Activated T-helper 9 cell treated with anti-CD3 and anti-CD28 coated beads, Interleukin-2, amount 50 U/mL, for 16 hours (primary cell): ENCODE data around the gene AKR7A2.
"Not testable (repeated sequence)": the region's sequence is repeated elsewhere in the genome, so short reads cannot be mapped to it uniquely, and the experiment has no call there.

ENCODE experiments used
- DNase-seq: peaks from one replicate; pipeline ENCODE4 v3.0.0-alpha.2; 2020; ENCODE audit warnings: low read depth

Gene AKR7A2

GRCh38 chr1:19260211-19261138 is 51.5 kb downstream of the AKR7A2 start:
- DNase-seq = no peak

GRCh38 chr1:19258353-19258752 is 53.6 kb downstream of the AKR7A2 start:
- no peak for DNase-seq

- DNase-seq = no peak
Observed at GRCh38 chr1:19257178-19257914, 54.6 kb downstream of the AKR7A2 start.

DNA sequence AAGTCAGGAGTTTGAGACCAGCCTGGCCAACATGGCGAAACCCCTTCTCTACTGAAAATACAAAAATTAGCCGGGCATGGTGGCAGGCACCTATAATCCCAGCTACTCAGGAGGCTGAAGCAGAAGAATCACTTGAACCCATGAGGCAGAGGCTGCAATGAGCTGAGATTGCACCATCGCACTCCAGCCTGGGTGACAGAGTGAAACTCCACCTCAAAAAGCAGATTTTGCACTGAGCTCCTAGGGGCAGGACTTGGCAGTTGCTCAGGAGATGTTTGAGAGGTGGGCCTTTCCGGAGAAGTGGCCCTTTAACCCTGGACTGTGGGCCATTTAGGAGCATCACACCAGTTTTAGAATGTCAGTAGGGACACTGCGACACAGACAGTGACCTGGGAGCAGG is 55.6 kb downstream of the AKR7A2 start:
- not testable (repeated sequence) for DNase-seq

GRCh38 chr1:19255288-19255687 is 56.7 kb downstream of the AKR7A2 start:
- no peak for DNase-seq

GRCh38 chr1:19254416-19254815 is 57.5 kb downstream of the AKR7A2 start:
- DNase-seq = no peak
